ENCODE data around the gene GCC2.

- TF ChIP-seq CTCF (IDR thresholded peaks at IDR 0.05; ENCODE audit: extremely low read depth in 1 of 2, insufficient read depth in 1 of 2, low read depth in 1 of 2, low read length in 2 of 2): no peak
- TF ChIP-seq POLR2A (IDR thresholded peaks at IDR 0.05; ENCODE audit: low read depth, low read length): no peak
- TF ChIP-seq EZH2 (IDR thresholded peaks at IDR 0.05; ENCODE audit: borderline replicate concordance, low read depth, low read length, severe bottlenecking): no peak
- no peak for TF ChIP-seq POLR2AphosphoS5 (IDR thresholded peaks at IDR 0.05; ENCODE audit: insufficient read depth, low read depth, low read length)
- no peak for TF ChIP-seq MAX (IDR thresholded peaks at IDR 0.05; ENCODE audit: insufficient read depth, insufficient read length)
These were observed 105.5 kb downstream of the GCC2 start for GRCh38 chr2:108554528-108554927.
